Stimulated activated CD4-positive, alpha-beta T cell treated with anti-CD3 and anti-CD28 coated beads, Interleukin-4, amount 100 ng/mL, for 1 hour (primary cell): Measurements from ENCODE around the gene RFX1.
"Not testable (repeated sequence)": the region's sequence is repeated elsewhere in the genome, so short reads cannot be mapped to it uniquely, and the experiment has no call there.

ENCODE experiments used
- DNase-seq: peaks from one replicate; pipeline ENCODE4 v3.0.0-alpha.2; 2020

The RFX1 gene

GRCh38 chr19:13978351-13979243 is 27.5 kb downstream of the RFX1 start:
- peak; percentile 26 for DNase-seq

- no peak for DNase-seq
Measured at GRCh38 chr19:13977803-13978202, 28.3 kb downstream of the RFX1 start.

GRCh38 chr19:13976446-13976845 is 29.7 kb downstream of the RFX1 start:
- DNase-seq, result no peak

- no peak for DNase-seq
Measured at GRCh38 chr19:13975870-13976269, 30.2 kb downstream of the RFX1 start.

GRCh38 chr19:13974073-13974472 is 32.0 kb downstream of the RFX1 start:
- DNase-seq, result peak; percentile 50

GRCh38 chr19:13973479-13973878 is 32.6 kb downstream of the RFX1 start:
- not testable (repeated sequence) for DNase-seq

- no peak for DNase-seq
Measured at GRCh38 chr19:13972368-13973155, 33.6 kb downstream of the RFX1 start.

- not testable (repeated sequence) for DNase-seq
Measured at GRCh38 chr19:13971868-13972267, 34.3 kb downstream of the RFX1 start.

- no peak for DNase-seq
Measured at GRCh38 chr19:13969897-13970296, 36.2 kb downstream of the RFX1 start.

GRCh38 chr19:13968999-13969398 is 37.1 kb downstream of the RFX1 start:
- no peak for DNase-seq

GRCh38 chr19:13968383-13968935 is 37.7 kb downstream of the RFX1 start:
- no peak for DNase-seq

- not testable (repeated sequence) for DNase-seq
Measured at GRCh38 chr19:13967206-13967605, 38.9 kb downstream of the RFX1 start.

GRCh38 chr19:13966684-13967128 is 39.4 kb downstream of the RFX1 start:
- DNase-seq, result no peak

GRCh38 chr19:13965926-13966683 is 40.0 kb downstream of the RFX1 start:
- no peak for DNase-seq

GRCh38 chr19:13965377-13965896 is 40.7 kb downstream of the RFX1 start:
- no peak for DNase-seq

GRCh38 chr19:13964776-13965175 is 41.3 kb downstream of the RFX1 start:
- DNase-seq, result no peak

- no peak for DNase-seq
Measured at GRCh38 chr19:13963603-13964105, 42.5 kb downstream of the RFX1 start.

- no peak for DNase-seq
Measured at GRCh38 chr19:13962699-13963602, 43.2 kb downstream of the RFX1 start.

GRCh38 chr19:13961826-13962698 is 44.1 kb downstream of the RFX1 start:
- no peak for DNase-seq
